ENCODE data around the gene CEL.

DNA sequence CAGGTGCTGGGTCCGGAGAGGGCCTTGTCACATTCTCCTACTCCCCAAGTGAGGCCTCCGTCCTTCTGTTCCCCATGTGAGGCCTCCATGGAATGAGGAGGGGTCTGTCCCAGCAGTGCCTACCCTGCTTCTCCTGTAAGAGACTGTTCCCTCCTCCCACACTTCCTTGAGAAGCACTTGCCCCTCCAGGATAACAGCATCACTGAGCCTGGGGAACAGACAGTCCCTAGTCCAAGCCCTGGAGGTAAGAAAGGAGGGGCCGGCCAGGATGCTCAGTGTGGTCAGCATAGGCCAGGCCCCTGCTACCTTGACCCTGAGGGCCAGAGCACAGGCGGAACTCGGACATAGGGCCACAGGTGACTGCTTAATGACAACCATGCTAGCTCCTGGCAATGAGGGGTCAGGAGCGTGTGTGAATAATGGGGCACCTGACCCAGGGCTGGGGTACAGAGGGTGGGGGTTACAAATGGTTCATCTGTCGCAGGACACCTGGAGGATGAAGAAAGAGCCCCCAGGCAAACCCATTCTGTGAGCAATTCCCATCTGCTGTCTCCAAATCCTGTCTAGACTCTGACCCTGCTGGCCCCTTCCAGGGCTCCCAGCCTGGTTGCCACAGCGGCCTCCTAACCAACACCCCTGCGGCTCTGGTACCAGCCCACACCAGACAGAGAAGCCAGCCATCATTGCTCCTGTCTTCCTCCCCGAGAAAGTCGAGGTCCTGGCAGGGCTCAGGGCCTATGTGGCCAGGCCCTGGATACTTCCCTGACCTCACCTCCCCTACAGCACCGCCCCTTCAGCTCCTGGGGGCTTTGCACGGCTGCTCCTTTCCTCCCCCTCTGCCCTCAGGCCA lies 39.0 kb downstream of the CEL start:
- TF ChIP-seq CTCF (IDR thresholded peaks at IDR 0.05) (no peak), POLR2A (IDR thresholded peaks at IDR 0.05) (no peak)
